Heart left ventricle (tissue), 13 donors: ENCODE results near the gene PPP1R9B.

Experiments used
- POLR2A ChIP-seq, 2 donors: fragments of 450-650 bp; IDR thresholded peaks; one replicate each; pipeline ENCODE4 v1.6.1; 2017; ENCODE audit warnings: antibody characterized with exemption in 2 of 2, mild to moderate bottlenecking in 2 of 2, moderate library complexity in 2 of 2
- TF ChIP-seq, protein P1 (sequence below), 12 donors: fragments of 200-600 bp; sonication (generic) in 4 of 12; IDR thresholded peaks; one replicate each; pipeline versions ENCODE4 v1.5.0 to v1.8.0; 2018 to 2022; ENCODE audit warnings: antibody characterized with exemption in 12 of 12, mild to moderate bottlenecking in 5 of 12
- donor health status: ischemic (EF 13 %, LVEDD 7.1; RV severe dilation, severe dysfunction).
- donor health status: DM: no; HTN: yes; CAD: no.
- donor health status: DM: no; HTN: no; CAD: no.
- donor health status: ischemic (EF 25% LVEDD 6.9; RV normal size, moderate dysfunction).
- donor health status: ischemic (EF 25% LVEDD 5.7; RV mildly dilated, moderate dysfunction).
- donor health status: ischemic (EF 35%, LVEDD 5.7; RV mildly dilated, moderate dysfunction).
- donor health status: nonischemic (EF 11% LVEDD 7.7; RV severe dilation, severe dysfunction).
- donor health status: DM: yes; HTN: yes; CAD: no.
- donor health status: PGD.
- donor health status: ischemic (EF 29% LVEDD 5.4; RV normal size, mild dysfunction).
- donor health status: nonischemic (EF 23%, LVEDD 6.1; RV moderate dilation, normal function).

DNA sequence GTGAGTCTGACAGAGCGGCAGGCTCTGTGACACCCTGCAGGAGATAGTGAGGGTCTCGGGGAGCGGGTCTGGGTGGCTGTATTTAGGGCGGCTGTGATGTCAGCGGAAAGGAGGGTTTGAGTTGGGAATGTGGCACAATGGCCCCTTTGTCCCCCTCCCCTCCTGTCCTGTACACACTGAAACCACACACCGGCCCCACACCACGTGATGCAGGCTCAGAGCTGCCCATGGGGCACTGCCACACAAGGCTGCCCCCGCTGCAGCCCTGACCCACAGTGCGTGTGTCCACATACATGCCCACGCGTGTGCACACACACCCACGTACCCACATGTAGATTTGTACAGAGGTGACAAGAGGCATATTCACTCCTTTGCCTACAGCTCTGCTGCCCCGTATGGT, 30.7 kb upstream of the PPP1R9B start:
- TF ChIP-seq, protein P1, sequence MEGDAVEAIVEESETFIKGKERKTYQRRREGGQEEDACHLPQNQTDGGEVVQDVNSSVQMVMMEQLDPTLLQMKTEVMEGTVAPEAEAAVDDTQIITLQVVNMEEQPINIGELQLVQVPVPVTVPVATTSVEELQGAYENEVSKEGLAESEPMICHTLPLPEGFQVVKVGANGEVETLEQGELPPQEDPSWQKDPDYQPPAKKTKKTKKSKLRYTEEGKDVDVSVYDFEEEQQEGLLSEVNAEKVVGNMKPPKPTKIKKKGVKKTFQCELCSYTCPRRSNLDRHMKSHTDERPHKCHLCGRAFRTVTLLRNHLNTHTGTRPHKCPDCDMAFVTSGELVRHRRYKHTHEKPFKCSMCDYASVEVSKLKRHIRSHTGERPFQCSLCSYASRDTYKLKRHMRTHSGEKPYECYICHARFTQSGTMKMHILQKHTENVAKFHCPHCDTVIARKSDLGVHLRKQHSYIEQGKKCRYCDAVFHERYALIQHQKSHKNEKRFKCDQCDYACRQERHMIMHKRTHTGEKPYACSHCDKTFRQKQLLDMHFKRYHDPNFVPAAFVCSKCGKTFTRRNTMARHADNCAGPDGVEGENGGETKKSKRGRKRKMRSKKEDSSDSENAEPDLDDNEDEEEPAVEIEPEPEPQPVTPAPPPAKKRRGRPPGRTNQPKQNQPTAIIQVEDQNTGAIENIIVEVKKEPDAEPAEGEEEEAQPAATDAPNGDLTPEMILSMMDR (IDR thresholded peaks at IDR 0.05): no peak
- no peak for TF ChIP-seq POLR2A (IDR thresholded peaks at IDR 0.05)
